Upper lobe of right lung (tissue), 1 donor: Measurements from ENCODE around the gene BRIP1. TPM values are rescaled to one million over a fixed set of nuclear protein-coding genes. Genes with fewer than 3 reads are reported as not detected.

Experiments used
- ATAC-seq: fragments of 200-7000 bp; cut with Tn5 transposase; one replicate; pipeline ENCODE4 v1.9.1; 2020; ENCODE audit warnings: mild to moderate bottlenecking, moderate library complexity
- DNase-seq: peaks from one replicate; pipeline ENCODE4 v3.0.0-alpha.2; 2020
- H3K27ac ChIP-seq: fragments of 200-600 bp; one replicate; pipeline ENCODE4 v1.8.0; 2022
- H3K27me3 ChIP-seq: fragments of 200-600 bp; one replicate; pipeline ENCODE4 v1.8.0; 2022; ENCODE audit warnings: mild to moderate bottlenecking
- H3K36me3 ChIP-seq: fragments of 200-600 bp; one replicate; pipeline ENCODE4 v1.8.0; 2022
- H3K4me1 ChIP-seq: fragments of 200-600 bp; one replicate; pipeline ENCODE4 v1.8.0; 2022
- H3K4me3 ChIP-seq: fragments of 200-600 bp; one replicate; pipeline ENCODE4 v1.8.0; 2022; ENCODE audit warnings: mild to moderate bottlenecking
- H3K9me3 ChIP-seq: fragments of 200-600 bp; one replicate; pipeline ENCODE4 v1.8.0; 2022
- CTCF ChIP-seq: fragments of 200-600 bp; IDR thresholded peaks from one replicate; pipeline ENCODE4 v1.8.0; 2022; ENCODE audit warnings: antibody characterized with exemption
- intact Hi-C: fragments of 100-400 bp; cut with DNase I; formaldehyde crosslinking; loops from one replicate; pipeline ENCODE4 v1.11.0; 2022
- total RNA-seq: library from RNA; stranded (reverse); fragmentation: NEBNext Ultra II Directional; extraction: Animal tissue kit (Norgen Biotek cat#: 25700); gene quantifications from one replicate; pipeline ENCODE4 v1.2.1, GENCODE V29; 2021
- donor health status: DM: no; HTN: yes; CAD: no; lungs with severe emphysema.

Gene BRIP1
- total RNA-seq, 1 donor from 2014 or later, result 0.26 TPM

GRCh38 chr17:61700252-61700651 is 163.1 kb downstream of the BRIP1 start:
- Histone ChIP-seq H3K4me1 (no peaks in the 10 kb centered on the region), H3K27ac (no peak overlapping the region), H3K4me3 (no peak overlapping the region), H3K9me3 (peaks cover 33% of the 10 kb centered on the region), H3K27me3 (no peaks in the 10 kb centered on the region), H3K36me3 (no peaks in the 10 kb centered on the region)
- TF ChIP-seq CTCF, result no peak
- intact Hi-C loops, result no loop called here
- DNase-seq (no peak), ATAC-seq (no peak)

- no peaks in the 10 kb centered on the region for H3K27me3 ChIP-seq
- no peak for DNase-seq
- ATAC-seq, result no peak
- no peak overlapping the region for H3K4me3 ChIP-seq
- peaks cover 33% of the 10 kb centered on the region for H3K9me3 ChIP-seq
- H3K36me3 ChIP-seq, result no peaks in the 10 kb centered on the region
- no peak overlapping the region for H3K27ac ChIP-seq
- intact Hi-C loops, result no loop called here
- no peaks in the 10 kb centered on the region for H3K4me1 ChIP-seq
- no peak for TF ChIP-seq CTCF
These were observed 163.6 kb downstream of the BRIP1 start for GRCh38 chr17:61699694-61700093.

GRCh38 chr17:61699032-61699431 is 164.3 kb downstream of the BRIP1 start:
- TF ChIP-seq CTCF, result no peak
- Histone ChIP-seq H3K27ac (no peak overlapping the region), H3K9me3 (peaks cover 33% of the 10 kb centered on the region), H3K4me1 (no peaks in the 10 kb centered on the region), H3K36me3 (no peaks in the 10 kb centered on the region), H3K27me3 (no peaks in the 10 kb centered on the region), H3K4me3 (no peak overlapping the region)
- no peak for DNase-seq
- intact Hi-C loops, result no loop called here
- ATAC-seq, result no peak

GRCh38 chr17:61698244-61698643 is 165.1 kb downstream of the BRIP1 start:
- DNase-seq (no peak), ATAC-seq (no peak)
- intact Hi-C loops, result no loop called here
- no peak for TF ChIP-seq CTCF
- Histone ChIP-seq H3K36me3 (no peaks in the 10 kb centered on the region), H3K4me1 (no peaks in the 10 kb centered on the region), H3K27ac (no peak overlapping the region), H3K9me3 (peaks cover 33% of the 10 kb centered on the region), H3K4me3 (no peak overlapping the region), H3K27me3 (no peaks in the 10 kb centered on the region)

GRCh38 chr17:61695779-61696337 is 167.5 kb downstream of the BRIP1 start:
- Histone ChIP-seq H3K4me3 (no peak overlapping the region), H3K27ac (no peak overlapping the region), H3K36me3 (no peaks in the 10 kb centered on the region), H3K4me1 (no peaks in the 10 kb centered on the region), H3K9me3 (peaks cover 19% of the 10 kb centered on the region), H3K27me3 (no peaks in the 10 kb centered on the region)
- intact Hi-C loops, result no loop called here
- ATAC-seq (no peak), DNase-seq (no peak)
- TF ChIP-seq CTCF, result no peak

GRCh38 chr17:61694095-61694494 is 169.2 kb downstream of the BRIP1 start:
- no peak for TF ChIP-seq CTCF
- H3K27me3 ChIP-seq, result no peaks in the 10 kb centered on the region
- intact Hi-C loops, result no loop called here
- no peaks in the 10 kb centered on the region for H3K4me1 ChIP-seq
- H3K36me3 ChIP-seq, result no peaks in the 10 kb centered on the region
- H3K27ac ChIP-seq, result no peak overlapping the region
- H3K9me3 ChIP-seq, result peaks cover 4% of the 10 kb centered on the region
- no peak for ATAC-seq
- no peak for DNase-seq
- H3K4me3 ChIP-seq, result no peak overlapping the region
